22Rv1 (cell line): ENCODE results near the gene MARCHF3.

Source experiments
- ZFX ChIP-seq: fragments of 450-650 bp; IDR thresholded peaks from 2 replicates; pipeline ENCODE4 v1.6.1; 2017; ENCODE audit warnings: antibody characterized with exemption, borderline replicate concordance
- TF ChIP-seq, protein P1 (sequence below): fragments of 450-650 bp; IDR thresholded peaks from 2 replicates; pipeline ENCODE4 v1.5.1; 2017; ENCODE audit warnings: mild to moderate bottlenecking

DNA sequence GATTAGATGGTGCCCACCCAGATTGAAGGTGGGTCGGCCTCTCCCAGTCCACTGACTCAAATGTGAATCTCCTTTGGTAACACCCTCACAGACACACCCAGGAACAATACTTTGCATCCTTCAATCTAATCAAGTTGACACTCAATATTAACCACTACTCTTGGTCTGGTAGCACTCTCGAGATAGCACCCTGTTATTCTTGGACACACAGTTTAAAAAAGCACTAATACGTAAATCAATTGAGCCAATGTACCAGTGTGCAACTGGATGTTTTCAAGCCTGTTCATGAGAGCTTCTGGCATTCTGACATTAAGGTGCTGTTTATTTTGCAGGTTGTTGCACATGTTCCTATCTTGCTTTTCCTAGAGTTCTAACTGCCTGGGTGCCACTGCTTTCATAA, 35.3 kb downstream of the MARCHF3 start:
- TF ChIP-seq, protein P1, sequence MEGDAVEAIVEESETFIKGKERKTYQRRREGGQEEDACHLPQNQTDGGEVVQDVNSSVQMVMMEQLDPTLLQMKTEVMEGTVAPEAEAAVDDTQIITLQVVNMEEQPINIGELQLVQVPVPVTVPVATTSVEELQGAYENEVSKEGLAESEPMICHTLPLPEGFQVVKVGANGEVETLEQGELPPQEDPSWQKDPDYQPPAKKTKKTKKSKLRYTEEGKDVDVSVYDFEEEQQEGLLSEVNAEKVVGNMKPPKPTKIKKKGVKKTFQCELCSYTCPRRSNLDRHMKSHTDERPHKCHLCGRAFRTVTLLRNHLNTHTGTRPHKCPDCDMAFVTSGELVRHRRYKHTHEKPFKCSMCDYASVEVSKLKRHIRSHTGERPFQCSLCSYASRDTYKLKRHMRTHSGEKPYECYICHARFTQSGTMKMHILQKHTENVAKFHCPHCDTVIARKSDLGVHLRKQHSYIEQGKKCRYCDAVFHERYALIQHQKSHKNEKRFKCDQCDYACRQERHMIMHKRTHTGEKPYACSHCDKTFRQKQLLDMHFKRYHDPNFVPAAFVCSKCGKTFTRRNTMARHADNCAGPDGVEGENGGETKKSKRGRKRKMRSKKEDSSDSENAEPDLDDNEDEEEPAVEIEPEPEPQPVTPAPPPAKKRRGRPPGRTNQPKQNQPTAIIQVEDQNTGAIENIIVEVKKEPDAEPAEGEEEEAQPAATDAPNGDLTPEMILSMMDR: no peak
- TF ChIP-seq ZFX: no peak
